HFF-Myc (cell line): ENCODE measurements around the gene PCBD2.

Experiments used
- DNase-seq: peaks from one replicate; pipeline ENCODE4 v3.0.0-alpha.2; 2011; ENCODE audit warnings: low read depth; ENCODE audit errors: extremely low read depth
- H3K4me3 ChIP-seq: replicated peaks from 2 replicates; pipeline ENCODE4 v1.5.1; 2011; ENCODE audit warnings: low read depth, mild to moderate bottlenecking, control low read depth, low read length
- TF ChIP-seq, protein P1 (sequence below): IDR thresholded peaks from 2 replicates; pipeline ENCODE4 v1.5.1; 2012; ENCODE audit warnings: mild to moderate bottlenecking, low read depth, low read length, control low read depth; ENCODE audit errors: missing control alignments

Gene PCBD2

DNA sequence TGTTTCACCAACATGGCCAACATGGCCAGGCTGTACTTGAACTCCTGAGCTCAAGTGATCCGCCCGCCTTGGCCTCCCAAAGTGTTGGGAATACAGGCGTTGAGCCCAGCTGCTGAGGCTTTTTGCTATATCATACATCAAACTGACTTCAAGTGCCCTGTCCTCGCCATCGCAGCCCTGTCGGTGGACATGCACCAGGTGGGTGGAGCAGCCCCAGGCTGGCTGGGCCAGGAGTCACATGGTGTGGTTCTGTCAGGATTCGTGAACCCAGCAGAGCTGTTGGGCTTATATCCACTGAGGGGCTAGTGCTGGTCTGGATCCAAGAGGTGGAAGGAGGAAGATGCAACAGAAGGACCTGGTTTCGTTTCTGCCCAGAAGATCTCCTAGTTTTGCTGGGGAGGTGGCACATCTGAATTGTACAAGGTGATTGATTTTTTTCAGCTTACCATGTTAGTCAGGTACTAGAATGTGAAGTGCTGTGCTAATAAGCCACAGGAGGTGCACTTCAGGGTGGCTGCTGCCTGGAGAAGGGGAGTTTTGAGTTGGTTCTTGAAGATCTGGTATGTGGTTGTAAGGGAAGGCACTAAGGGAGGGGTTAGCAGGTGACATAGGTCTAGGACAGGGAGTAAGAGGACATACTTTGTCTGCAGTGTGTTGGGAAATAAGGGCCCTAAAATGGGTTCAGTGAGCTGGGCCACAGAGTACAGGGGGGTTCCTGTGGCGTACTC lies 16.1 kb downstream of the PCBD2 start:
- DNase-seq = no peak
- TF ChIP-seq, protein P1, sequence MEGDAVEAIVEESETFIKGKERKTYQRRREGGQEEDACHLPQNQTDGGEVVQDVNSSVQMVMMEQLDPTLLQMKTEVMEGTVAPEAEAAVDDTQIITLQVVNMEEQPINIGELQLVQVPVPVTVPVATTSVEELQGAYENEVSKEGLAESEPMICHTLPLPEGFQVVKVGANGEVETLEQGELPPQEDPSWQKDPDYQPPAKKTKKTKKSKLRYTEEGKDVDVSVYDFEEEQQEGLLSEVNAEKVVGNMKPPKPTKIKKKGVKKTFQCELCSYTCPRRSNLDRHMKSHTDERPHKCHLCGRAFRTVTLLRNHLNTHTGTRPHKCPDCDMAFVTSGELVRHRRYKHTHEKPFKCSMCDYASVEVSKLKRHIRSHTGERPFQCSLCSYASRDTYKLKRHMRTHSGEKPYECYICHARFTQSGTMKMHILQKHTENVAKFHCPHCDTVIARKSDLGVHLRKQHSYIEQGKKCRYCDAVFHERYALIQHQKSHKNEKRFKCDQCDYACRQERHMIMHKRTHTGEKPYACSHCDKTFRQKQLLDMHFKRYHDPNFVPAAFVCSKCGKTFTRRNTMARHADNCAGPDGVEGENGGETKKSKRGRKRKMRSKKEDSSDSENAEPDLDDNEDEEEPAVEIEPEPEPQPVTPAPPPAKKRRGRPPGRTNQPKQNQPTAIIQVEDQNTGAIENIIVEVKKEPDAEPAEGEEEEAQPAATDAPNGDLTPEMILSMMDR = no peak

DNA sequence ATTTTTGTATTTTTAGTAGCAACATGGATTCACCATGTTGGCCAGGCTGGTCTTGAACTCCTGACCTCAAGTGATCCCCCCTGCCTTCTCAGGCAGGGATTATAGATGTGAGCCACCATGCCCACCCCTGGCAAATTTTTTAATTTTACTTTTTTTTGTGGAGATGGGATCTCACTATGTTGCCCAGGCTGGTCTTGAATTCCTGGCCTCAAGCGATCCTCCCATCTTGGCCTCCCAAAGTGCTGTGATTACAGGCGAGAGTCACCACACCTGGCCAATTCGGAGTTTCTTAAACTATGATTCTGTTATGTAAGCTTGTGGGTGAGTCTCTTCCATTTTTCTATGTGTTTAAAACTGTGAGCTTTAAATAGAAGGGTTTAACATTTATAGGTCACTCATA lies 27.6 kb downstream of the PCBD2 start:
- TF ChIP-seq, protein P1 = no peak
- DNase-seq = no peak
- H3K4me3 ChIP-seq = no peak overlapping the region

More for the DNA sequence above, 16.1 kb downstream of the PCBD2 start:
- no peak overlapping the region for H3K4me3 ChIP-seq

DNA sequence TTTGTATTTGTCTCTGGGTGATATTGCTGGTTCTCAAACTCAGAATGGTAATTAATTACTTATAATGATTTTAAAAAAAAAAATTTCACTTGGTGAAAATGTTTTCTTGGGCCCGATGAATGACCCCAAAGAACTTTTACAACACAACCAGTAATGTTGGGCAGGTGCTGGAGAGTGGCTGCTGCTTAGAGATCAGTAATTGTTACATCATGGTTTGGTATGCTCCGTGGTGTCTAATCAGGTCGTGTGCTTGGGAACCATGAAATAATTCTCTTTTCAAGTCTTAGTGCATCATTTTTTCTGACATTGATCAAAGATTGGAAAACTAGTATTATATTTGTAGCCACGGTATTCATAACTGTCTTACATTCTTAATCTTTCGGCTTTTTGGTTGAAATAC lies 29.3 kb downstream of the PCBD2 start:
- no peak overlapping the region for H3K4me3 ChIP-seq
- TF ChIP-seq, protein P1 = no peak
- DNase-seq = no peak

DNA sequence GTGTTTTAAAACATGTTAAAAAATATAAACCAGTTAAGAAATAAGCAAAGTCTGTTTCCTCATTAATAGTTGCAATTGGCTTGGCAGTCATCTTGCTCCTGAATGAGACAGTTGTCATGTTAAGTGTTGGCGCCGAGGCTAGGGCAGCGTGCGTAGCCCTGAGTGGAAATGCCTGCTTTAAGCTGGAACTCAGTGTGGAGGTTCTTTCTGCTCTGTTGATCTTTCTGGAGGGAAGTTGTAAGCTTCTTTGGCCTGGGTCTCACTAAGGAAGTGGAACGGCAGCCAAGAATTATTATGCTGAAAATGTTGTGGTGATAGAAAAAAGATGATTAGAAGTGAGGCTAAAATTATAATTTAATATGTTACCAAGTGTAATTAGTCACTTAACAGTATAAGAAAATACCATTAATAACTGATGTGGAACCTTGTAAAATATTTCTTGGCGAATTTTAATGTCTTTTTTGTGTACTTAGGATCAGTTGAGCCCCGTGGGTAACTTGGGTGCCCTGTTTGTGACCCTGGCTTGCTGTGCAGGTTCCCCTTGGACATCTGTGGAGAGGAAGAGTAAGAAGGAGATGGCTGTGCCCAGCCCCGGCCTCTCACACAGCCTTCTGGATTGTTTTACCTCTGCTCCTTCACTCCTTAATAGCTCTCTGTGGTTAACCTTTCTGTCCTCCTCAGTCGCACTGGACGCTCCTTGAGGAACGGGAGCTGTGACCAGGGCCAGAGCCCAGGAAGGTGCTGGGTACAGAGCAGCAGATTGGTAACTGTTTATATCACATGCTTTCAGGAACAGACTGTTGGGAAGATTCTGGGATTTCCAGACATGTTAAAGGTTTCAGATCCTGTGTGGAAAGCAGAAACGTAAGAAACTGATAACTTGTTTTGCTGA lies 31.0 kb downstream of the PCBD2 start:
- no peak overlapping the region for H3K4me3 ChIP-seq
- TF ChIP-seq, protein P1 = no peak
- DNase-seq = no peak

DNA sequence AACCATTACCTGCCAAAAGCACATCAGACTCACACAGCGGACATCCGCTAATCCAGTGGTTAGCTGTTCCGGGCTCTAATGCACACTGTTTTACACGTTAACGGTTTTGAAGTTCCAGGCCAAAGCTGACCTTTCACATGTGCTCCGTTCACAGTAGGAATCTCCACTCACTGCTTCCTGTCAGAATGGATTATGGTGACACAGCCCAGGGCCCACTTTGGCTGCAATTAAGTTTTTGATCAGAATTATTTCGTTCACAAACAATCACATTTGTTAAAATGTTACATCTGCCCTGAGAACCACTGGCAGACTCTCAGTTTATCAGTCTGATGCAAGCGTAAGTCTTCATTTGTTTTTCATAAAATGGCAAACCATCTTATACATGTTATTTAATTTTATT lies 32.6 kb downstream of the PCBD2 start:
- TF ChIP-seq, protein P1 = no peak
- no peak for DNase-seq
- no peak overlapping the region for H3K4me3 ChIP-seq

DNA sequence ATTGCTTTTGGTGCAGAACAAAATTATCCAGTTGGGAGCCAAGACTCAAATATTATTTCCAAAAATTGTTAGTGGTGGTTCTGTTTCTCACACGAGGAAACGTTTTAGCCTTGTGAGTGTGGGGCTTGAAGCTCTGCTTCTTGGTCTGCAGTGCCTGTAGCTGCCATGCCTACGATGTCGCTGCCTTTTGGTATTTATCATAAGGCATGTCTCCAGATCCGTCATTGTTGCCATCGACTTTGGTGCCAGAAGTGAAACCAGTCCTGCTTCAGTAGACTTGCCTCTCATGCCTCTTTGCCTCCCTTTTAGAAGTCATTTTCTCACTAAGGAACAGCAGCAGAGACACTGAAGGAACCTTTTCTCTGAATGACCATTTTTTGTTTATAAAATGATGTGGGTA lies 33.1 kb downstream of the PCBD2 start:
- TF ChIP-seq, protein P1 = no peak
- DNase-seq = no peak
- H3K4me3 ChIP-seq = no peak overlapping the region
